Stimulated activated naive CD4-positive, alpha-beta T cell (primary cell): ENCODE results near the gene ATF6.
A peak's percentile ranks its signal among the peaks of the same experiment; 100 is the strongest.
"Not testable (repeated sequence)": the region's sequence is repeated elsewhere in the genome, so short reads cannot be mapped to it uniquely, and the experiment has no call there.

Source experiments
- DNase-seq, 6 experiments: peaks; one replicate each; lab custom pipeline; 2025; lab: John Stamatoyannopoulos, UW

Gene ATF6

DNA sequence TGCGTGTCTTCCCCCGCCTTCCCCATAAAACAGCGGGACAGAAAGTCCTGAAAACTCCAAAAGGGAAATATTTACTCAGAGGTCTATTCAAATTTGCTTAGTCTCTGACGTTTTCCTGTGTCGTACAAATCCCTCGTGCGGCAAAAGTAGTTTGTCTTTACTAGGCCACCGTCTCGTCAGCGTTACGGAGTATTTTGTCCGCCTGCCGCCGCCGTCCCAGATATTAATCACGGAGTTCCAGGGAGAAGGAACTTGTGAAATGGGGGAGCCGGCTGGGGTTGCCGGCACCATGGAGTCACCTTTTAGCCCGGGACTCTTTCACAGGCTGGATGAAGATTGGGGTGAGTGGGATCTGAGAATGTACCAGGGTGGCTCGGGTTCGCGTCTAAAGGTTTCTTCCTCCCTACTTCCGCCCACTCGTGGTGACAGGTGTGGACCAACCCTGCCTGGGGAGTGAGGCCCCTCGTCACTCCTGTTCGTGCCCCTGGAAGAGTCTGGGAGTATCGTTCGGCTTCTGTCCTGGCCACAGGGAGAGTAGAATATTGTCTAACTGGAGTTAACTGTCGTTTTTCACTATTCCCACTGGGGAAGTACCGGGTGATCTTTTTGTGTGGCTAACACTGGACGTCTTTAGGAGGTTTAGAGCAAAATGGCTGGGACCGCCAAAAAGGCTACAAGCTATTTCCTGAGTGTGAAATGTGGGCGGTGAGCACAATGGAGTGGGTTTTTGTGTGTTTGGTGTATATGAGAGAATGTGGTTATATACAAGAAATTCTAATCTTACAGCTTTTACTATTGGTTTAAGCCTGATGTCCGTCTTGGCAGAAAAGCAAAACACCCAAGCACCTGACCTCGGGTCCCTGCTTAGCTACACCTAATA lies at the start of gene ATF6:
Gene ATF6, plus strand, starts transcription at position 219 of the 880 bp plus-strand sequence. Its CDS starts 41 bp downstream, at position 260.
- DNase-seq: peak; percentile 63 to 80 (median 74)

DNA sequence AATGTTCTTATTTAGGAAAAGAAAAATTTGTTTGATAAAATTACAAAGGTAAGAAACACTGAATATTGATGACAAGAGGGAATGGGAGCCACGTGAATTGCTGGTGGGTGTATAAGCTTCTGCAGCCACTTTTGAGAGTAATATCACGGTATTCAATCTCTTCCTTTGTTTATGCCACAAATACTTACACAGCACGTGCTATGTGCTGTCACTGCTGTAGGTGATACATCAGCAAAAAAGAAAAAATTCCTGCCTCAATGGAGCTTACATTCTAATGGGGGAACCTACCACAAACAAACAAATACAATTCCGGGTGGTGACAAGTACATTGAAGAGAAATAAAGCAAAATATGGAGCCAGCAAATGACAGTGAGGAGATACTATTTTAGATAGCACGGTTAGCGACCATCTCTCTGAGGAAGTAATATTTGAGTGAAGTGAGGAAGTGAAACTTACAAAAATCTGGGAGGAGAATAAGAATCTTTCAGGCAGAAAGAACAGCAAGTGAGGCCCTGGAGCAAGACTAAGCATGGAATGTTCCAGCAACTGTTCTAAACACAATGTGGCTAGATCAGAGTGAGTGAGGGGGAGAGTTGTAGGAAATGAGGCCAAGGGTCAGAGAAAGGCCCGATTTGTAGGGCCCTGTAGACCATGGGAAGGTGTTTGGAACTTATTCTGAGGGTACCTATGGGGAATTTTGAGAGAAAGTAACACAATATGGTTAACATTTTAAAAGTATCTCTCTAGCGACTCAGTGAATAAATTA lies 47.4 kb upstream of the ATF6 start:
- no peak for DNase-seq

- DNase-seq: no peak
These were observed 46.9 kb upstream of the ATF6 start for GRCh38 chr1:161719325-161719611.

- DNase-seq: no peak
These were observed 45.7 kb upstream of the ATF6 start for GRCh38 chr1:161720422-161720821.

GRCh38 chr1:161720956-161721737 lies 45.0 kb upstream of the ATF6 start, which contains the start of gene FCRLB:
Gene FCRLB, plus strand, starts transcription at chr1:161721544. Its CDS starts 1,129 bp downstream, at chr1:161722673.
- no peak for DNase-seq

GRCh38 chr1:161721738-161722343 lies 44.3 kb upstream of the ATF6 start:
- no peak for DNase-seq

- no peak for DNase-seq
These were observed 43.7 kb upstream of the ATF6 start for GRCh38 chr1:161722406-161722805.

GRCh38 chr1:161723459-161724141 lies 42.5 kb upstream of the ATF6 start:
- DNase-seq: no peak

GRCh38 chr1:161725258-161725907 lies 40.7 kb upstream of the ATF6 start:
- DNase-seq: not testable (repeated sequence)

DNA sequence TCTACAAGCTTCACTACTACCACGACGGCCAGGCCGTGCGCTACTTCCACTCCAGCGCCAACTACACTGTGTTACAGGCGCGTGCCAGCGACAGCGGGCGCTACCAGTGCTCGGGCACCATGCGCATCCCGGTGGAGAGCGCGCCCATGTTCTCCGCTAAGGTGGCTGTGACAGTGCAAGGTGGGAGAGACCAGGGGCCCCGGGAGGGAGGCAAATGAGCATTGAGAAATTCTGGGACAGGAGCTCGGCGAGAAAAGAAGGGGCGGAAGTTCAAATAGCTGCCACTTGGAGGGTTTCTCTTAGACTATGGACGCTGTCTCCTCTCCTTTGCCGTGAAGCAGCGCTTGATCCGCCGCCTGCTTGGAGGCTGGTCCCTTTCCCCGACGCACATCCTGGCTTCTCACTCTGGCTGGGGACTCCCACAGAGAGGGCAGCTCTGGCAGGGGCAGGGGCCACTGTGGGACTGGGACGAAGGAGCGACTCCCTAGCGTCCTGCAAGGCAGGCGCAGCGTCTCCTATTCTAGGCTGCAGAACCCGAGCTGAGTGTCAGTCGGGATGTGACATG lies 40.1 kb upstream of the ATF6 start:
- peak in 5 of 6 experiments; percentile 21 to 68 (median 46) for DNase-seq

DNA sequence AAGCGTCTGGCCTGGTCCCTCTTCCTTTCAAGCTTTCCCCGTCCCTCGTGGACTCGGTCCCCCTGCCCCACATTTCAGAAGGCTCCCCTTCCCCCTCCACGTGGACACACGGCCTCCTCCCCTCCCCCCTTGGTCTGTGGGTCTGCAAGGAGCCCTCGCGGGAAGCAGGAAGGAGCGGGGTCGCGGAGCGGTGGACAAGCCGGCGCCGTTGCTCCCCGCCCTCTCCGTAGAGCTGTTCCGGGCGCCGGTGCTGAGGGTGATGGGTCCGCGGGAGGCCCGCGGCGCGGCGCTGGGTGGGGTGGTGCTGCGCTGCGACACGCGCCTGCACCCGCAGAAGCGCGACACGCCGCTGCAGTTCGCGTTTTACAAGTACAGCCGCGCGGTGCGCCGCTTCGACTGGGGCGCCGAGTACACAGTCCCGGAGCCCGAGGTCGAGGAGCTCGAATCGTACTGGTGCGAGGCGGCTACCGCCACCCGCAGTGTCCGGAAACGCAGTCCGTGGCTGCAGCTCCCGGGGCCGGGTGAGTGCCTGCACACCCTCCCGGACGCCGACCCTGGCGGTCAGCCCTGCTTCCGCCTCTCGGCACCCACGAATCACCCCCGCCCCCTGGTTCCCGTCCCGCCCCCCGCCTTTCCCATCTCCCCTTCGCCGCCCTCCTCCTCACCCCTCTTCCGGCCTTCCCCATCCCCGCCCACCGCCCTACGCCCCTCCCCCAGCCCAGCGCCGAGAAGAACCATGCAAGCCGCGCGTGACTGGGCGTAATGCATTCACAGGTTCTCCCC lies 39.5 kb upstream of the ATF6 start:
- DNase-seq: peak; percentile 53 to 76 (median 66)

GRCh38 chr1:161727256-161727924 lies 38.7 kb upstream of the ATF6 start:
- DNase-seq: peak; percentile 19 to 77 (median 54)

GRCh38 chr1:161728376-161729226 lies 37.5 kb upstream of the ATF6 start:
- DNase-seq: peak in 1 of 6 experiments; percentile 5

DNA sequence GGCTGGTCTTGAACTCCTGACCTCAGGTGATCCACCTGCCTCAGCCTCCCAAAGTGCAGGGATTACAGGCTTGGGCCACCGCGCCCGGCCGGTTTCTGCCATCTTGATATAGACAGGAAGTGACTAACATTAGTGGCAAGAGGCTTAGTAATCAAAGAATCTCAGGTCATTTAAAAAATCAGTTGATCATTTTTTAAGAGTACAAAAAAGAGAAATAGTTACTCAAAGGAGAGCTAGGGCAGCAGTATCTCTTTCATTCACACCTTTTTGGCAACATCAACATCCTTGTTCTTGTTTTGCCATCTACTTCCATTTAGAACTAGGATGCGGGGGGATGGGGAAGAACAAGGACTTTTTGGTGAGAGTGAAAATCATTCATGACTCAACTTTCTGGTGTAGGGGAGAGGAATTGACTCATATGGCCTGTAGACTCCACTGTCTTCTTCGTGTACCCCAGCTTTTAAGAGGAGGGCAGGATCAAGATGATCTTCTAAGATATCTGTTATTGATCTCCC lies 36.0 kb upstream of the ATF6 start:
- no peak for DNase-seq

DNA sequence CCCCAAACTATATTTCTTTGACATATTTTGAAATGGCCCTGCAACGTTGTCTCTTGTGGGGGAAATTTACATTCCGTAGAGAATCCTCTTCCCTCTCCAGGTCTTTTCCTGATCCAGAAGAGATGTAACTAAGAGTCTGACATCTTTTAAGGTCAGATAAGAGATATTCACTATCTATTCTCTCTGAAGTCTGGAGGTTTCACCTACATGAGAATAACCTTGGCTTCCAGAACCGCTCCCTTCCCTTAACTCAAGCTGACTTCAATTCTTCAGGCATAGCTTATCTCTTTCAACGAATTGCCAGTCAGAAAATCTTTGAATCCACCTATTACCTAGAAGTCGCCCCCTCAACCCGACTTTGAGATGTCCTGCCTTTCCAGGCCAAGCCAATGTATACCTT lies 34.9 kb upstream of the ATF6 start:
- DNase-seq: no peak

GRCh38 chr1:161731981-161732718 lies 34.0 kb upstream of the ATF6 start:
- DNase-seq: no peak

GRCh38 chr1:161733526-161733925 lies 32.6 kb upstream of the ATF6 start:
- no peak for DNase-seq
